ENCODE data around the gene ICAM2.
"Not testable (repeated sequence)": the region's sequence is repeated elsewhere in the genome, so short reads cannot be mapped to it uniquely, and the experiment has no call there.

Gene ICAM2

GRCh38 chr17:64008830-64009229, 11.6 kb downstream of the ICAM2 start:
- DNase-seq, result no peak

- no peak for DNase-seq
These were observed 12.1 kb downstream of the ICAM2 start for GRCh38 chr17:64008346-64008745.

GRCh38 chr17:64007838-64008282, 12.6 kb downstream of the ICAM2 start:
- DNase-seq, result no peak

GRCh38 chr17:64007089-64007837, 13.2 kb downstream of the ICAM2 start:
- not testable (repeated sequence) for DNase-seq

GRCh38 chr17:64006361-64007088, 13.9 kb downstream of the ICAM2 start:
- DNase-seq, result no peak

- DNase-seq, result no peak
These were observed 14.7 kb downstream of the ICAM2 start for GRCh38 chr17:64005734-64006167.

- DNase-seq, result no peak
These were observed 15.3 kb downstream of the ICAM2 start for GRCh38 chr17:64004903-64005733.

GRCh38 chr17:64004218-64004770, 16.1 kb downstream of the ICAM2 start:
- no peak for DNase-seq

- DNase-seq, result no peak
These were observed 16.8 kb downstream of the ICAM2 start for GRCh38 chr17:64003526-64004121.

GRCh38 chr17:64002658-64003525, 17.5 kb downstream of the ICAM2 start:
- DNase-seq, result no peak

- no peak for DNase-seq
These were observed 18.5 kb downstream of the ICAM2 start for GRCh38 chr17:64001763-64002529.

- no peak for DNase-seq
These were observed 19.3 kb downstream of the ICAM2 start for GRCh38 chr17:64001091-64001579.

- no peak for DNase-seq
These were observed 20.5 kb downstream of the ICAM2 start for GRCh38 chr17:63999680-64000531.

- DNase-seq, result no peak
These were observed 21.4 kb downstream of the ICAM2 start for GRCh38 chr17:63998721-63999679.

- no peak for DNase-seq
These were observed 22.2 kb downstream of the ICAM2 start, which contains the start of gene PRR29 for GRCh38 chr17:63998050-63998720. TSS of gene PRR29 (plus strand) at chr17:63998351. CDS start at chr17:63998365, 14 bp downstream.

- no peak for DNase-seq
These were observed 22.9 kb downstream of the ICAM2 start for GRCh38 chr17:63997341-63998048.

Data from NCI-H187 treated with DMSO at 0.1 percent for 48 hours (cell line).